Adipocyte (in vitro differentiated cells): Measurements from ENCODE around the gene RPL36AL.
"Not testable (repeated sequence)": the region's sequence is repeated elsewhere in the genome, so short reads cannot be mapped to it uniquely, and the experiment has no call there.

Experiments used
- DNase-seq: peaks from one replicate; pipeline ENCODE4 v3.0.0-alpha.2; 2015; ENCODE audit warnings: low read depth
- H3K27me3 ChIP-seq: replicated peaks from 2 replicates; pipeline ENCODE4 v1.7.0; 2013; ENCODE audit warnings: mild to moderate bottlenecking, low read length, moderate library complexity; ENCODE audit not compliant: control insufficient read depth, insufficient read depth
- H3K36me3 ChIP-seq: 2 replicates; pipeline ENCODE4 v1.7.0; 2013; ENCODE audit warnings: low read length, mild to moderate bottlenecking, moderate library complexity; ENCODE audit not compliant: control insufficient read depth, insufficient read depth, severe bottlenecking
- H3K4me1 ChIP-seq: 2 replicates; pipeline ENCODE4 v1.7.0; 2013; ENCODE audit warnings: mild to moderate bottlenecking, low read length, moderate library complexity; ENCODE audit not compliant: control insufficient read depth, insufficient read depth
- H3K4me3 ChIP-seq: 2 replicates; pipeline ENCODE4 v1.7.0; 2013; ENCODE audit warnings: mild to moderate bottlenecking, low read length, moderate library complexity
- H3K9ac ChIP-seq: 2 replicates; pipeline ENCODE4 v1.7.0; 2013; ENCODE audit warnings: mild to moderate bottlenecking, low read length, moderate library complexity
- H3K9me3 ChIP-seq: 2 replicates; pipeline ENCODE4 v1.7.0; 2013; ENCODE audit warnings: mild to moderate bottlenecking, low read length, moderate library complexity; ENCODE audit not compliant: control insufficient read depth

The RPL36AL gene

GRCh38 chr14:49620182-49621113 is at the start of gene RPL36AL, which contains the start of gene MGAT2:
Gene RPL36AL, minus strand, starts transcription at chr14:49620626. Its CDS starts 1,522 bp downstream, at chr14:49619104.
Gene MGAT2, plus strand, starts transcription at chr14:49620799. Its CDS starts 470 bp downstream, at chr14:49621269.
- Histone ChIP-seq H3K9ac (peak within 1 kb of the TSS; percentile 100), H3K4me3 (peak within 1 kb of the TSS; percentile 99), H3K9me3 (no peaks in the 10 kb centered on the region), H3K27me3 (no peaks in the 10 kb centered on the region), H3K36me3 (peaks cover 26% of the 10 kb centered on the region), H3K4me1 (peaks cover 51% of the 10 kb centered on the region)
- DNase-seq, result peak; percentile 99

- Histone ChIP-seq H3K9ac (no peak overlapping the region), H3K27me3 (no peaks in the 10 kb centered on the region), H3K9me3 (no peaks in the 10 kb centered on the region), H3K4me1 (peaks cover 3% of the 10 kb centered on the region), H3K36me3 (no peaks in the 10 kb centered on the region), H3K4me3 (no peak overlapping the region)
- no peak for DNase-seq
Observed at GRCh38 chr14:49659526-49660455, 39.4 kb upstream of the RPL36AL start.

- not testable (repeated sequence) for H3K4me3 ChIP-seq, DNase-seq, H3K36me3 ChIP-seq, H3K9ac ChIP-seq, H3K27me3 ChIP-seq, H3K4me1 ChIP-seq, H3K9me3 ChIP-seq
Observed at GRCh38 chr14:49657500-49657899, 37.1 kb upstream of the RPL36AL start.

GRCh38 chr14:49654511-49654910 is 34.1 kb upstream of the RPL36AL start:
- no peaks in the 10 kb centered on the region for H3K36me3 ChIP-seq

GRCh38 chr14:49653508-49653907 is 33.1 kb upstream of the RPL36AL start:
- no peaks in the 10 kb centered on the region for H3K9me3 ChIP-seq
- H3K4me1 ChIP-seq, result no peaks in the 10 kb centered on the region
- H3K4me3 ChIP-seq, result no peak overlapping the region
- DNase-seq, result no peak
- H3K9ac ChIP-seq, result no peak overlapping the region
- no peaks in the 10 kb centered on the region for H3K36me3 ChIP-seq
- no peaks in the 10 kb centered on the region for H3K27me3 ChIP-seq

More at GRCh38 chr14:49654511-49654910, 34.1 kb upstream of the RPL36AL start:
- DNase-seq, result no peak
- Histone ChIP-seq H3K27me3 (no peaks in the 10 kb centered on the region), H3K9me3 (no peaks in the 10 kb centered on the region), H3K4me3 (no peak overlapping the region), H3K4me1 (no peaks in the 10 kb centered on the region), H3K9ac (no peak overlapping the region)

GRCh38 chr14:49642163-49642562 is 21.7 kb upstream of the RPL36AL start:
- H3K9ac ChIP-seq, result no peak overlapping the region
- no peak for DNase-seq
- H3K9me3 ChIP-seq, result no peaks in the 10 kb centered on the region
- H3K4me3 ChIP-seq, result no peak overlapping the region
- peaks cover 19% of the 10 kb centered on the region for H3K4me1 ChIP-seq
- H3K36me3 ChIP-seq, result peaks cover 14% of the 10 kb centered on the region
- H3K27me3 ChIP-seq, result no peaks in the 10 kb centered on the region

- no peak overlapping the region for H3K9ac ChIP-seq
- no peaks in the 10 kb centered on the region for H3K9me3 ChIP-seq
- no peaks in the 10 kb centered on the region for H3K27me3 ChIP-seq
- peaks cover 23% of the 10 kb centered on the region for H3K4me1 ChIP-seq
- no peak overlapping the region for H3K4me3 ChIP-seq
- DNase-seq, result no peak
- H3K36me3 ChIP-seq, result peaks cover 14% of the 10 kb centered on the region
Observed at GRCh38 chr14:49641697-49642129, 21.3 kb upstream of the RPL36AL start.

- no peaks in the 10 kb centered on the region for H3K27me3 ChIP-seq
- no peak for DNase-seq
- no peaks in the 10 kb centered on the region for H3K9me3 ChIP-seq
- peaks cover 14% of the 10 kb centered on the region for H3K36me3 ChIP-seq
- H3K4me1 ChIP-seq, result peaks cover 33% of the 10 kb centered on the region
- H3K4me3 ChIP-seq, result no peak overlapping the region
- no peak overlapping the region for H3K9ac ChIP-seq
Observed at GRCh38 chr14:49640540-49641417, 20.4 kb upstream of the RPL36AL start.

GRCh38 chr14:49637534-49638078 is 17.2 kb upstream of the RPL36AL start:
- H3K4me1 ChIP-seq, result peaks cover 34% of the 10 kb centered on the region
- no peaks in the 10 kb centered on the region for H3K27me3 ChIP-seq
- H3K9ac ChIP-seq, result no peak overlapping the region
- peaks cover 14% of the 10 kb centered on the region for H3K36me3 ChIP-seq
- H3K9me3 ChIP-seq, result no peaks in the 10 kb centered on the region
- no peak for DNase-seq
- no peak overlapping the region for H3K4me3 ChIP-seq

- DNase-seq, result no peak
- Histone ChIP-seq H3K27me3 (no peaks in the 10 kb centered on the region), H3K4me1 (peaks cover 33% of the 10 kb centered on the region), H3K4me3 (no peak overlapping the region), H3K9ac (no peak overlapping the region), H3K36me3 (peaks cover 14% of the 10 kb centered on the region), H3K9me3 (no peaks in the 10 kb centered on the region)
Observed at GRCh38 chr14:49636866-49637265, 16.4 kb upstream of the RPL36AL start.
